AG09309 (cell line): ENCODE data around the gene ABL2.
"Not testable (repeated sequence)": the region's sequence is repeated elsewhere in the genome, so short reads cannot be mapped to it uniquely, and the experiment has no call there.

Source experiments
- DNase-seq: peaks from one replicate; pipeline ENCODE4 v3.0.0-alpha.2; 2010; ENCODE audit warnings: low read depth
- H3K4me3 ChIP-seq: 2 replicates; pipeline ENCODE4 v1.5.1; 2011; ENCODE audit warnings: mild to moderate bottlenecking, low read depth, low read length, moderate library complexity; ENCODE audit not compliant: control insufficient read depth
- CTCF ChIP-seq: IDR thresholded peaks from 2 replicates; pipeline ENCODE4 v1.5.1; 2011; ENCODE audit warnings: mild to moderate bottlenecking, low read depth, low read length, inconsistent platforms; ENCODE audit not compliant: insufficient read depth, control insufficient read depth; ENCODE audit errors: missing control alignments

The ABL2 gene

GRCh38 chr1:179141592-179142251 is 87.8 kb downstream of the ABL2 start:
- TF ChIP-seq CTCF, result no peak
- H3K4me3 ChIP-seq, result peak overlapping the region; percentile 58
- DNase-seq, result peak; percentile 53

DNA sequence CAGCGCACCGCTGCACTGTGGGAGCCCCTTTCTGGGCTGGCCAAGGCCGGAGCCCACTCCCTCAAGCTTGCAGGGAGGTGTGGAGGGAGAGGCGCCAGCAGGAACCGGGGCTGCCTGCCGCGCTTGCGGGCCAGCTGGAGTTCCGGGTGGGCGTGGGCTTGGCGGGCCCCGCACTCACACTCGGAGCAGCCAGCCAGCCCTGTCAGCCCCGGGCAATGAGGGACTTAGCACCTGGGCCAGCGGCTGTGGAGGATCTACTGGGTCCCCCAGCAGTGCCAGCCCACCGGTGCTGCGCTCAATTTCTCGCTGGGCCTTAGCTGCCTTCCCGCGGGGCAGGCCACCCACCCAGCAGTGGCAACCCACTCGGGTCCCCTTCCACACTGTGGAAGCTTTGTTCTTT is 90.7 kb downstream of the ABL2 start:
- H3K4me3 ChIP-seq, DNase-seq: not testable (repeated sequence)

DNA sequence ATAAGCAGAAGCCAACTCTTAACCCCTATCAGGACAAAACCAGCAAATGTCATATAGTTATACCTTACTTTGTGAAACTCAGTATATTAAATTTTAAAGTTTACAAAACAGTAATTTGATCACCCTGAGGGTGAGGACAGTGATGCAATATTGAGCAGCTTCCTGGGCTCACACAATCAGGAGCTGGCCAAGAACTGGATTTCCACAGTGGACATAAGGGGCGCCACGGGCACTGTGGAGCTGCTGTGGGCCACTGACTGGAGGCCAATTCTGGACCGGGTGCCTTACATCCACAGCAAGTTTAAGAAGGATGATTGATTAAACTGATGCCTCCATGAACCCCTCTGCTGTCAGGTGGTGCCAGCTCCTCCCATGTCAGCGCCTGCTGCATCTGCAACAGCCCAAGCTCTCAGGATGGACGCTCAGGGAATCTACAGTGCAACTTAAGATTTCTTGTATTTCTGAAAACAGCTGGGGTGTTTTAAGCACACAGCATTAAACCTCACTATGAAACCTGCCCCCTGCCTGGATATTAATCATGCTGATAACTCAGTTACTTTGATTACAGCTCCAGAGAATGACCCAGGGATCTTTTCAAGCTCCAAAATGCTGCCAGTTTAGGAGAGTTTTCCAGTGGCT is 91.7 kb downstream of the ABL2 start:
- no peak for DNase-seq
- TF ChIP-seq CTCF, result no peak
- no peak overlapping the region for H3K4me3 ChIP-seq

- H3K4me3 ChIP-seq, DNase-seq: not testable (repeated sequence)
Observed at GRCh38 chr1:179135707-179136106, 93.8 kb downstream of the ABL2 start.

- DNase-seq, result not testable (repeated sequence)
Observed at GRCh38 chr1:179135168-179135567, 94.3 kb downstream of the ABL2 start.

DNA sequence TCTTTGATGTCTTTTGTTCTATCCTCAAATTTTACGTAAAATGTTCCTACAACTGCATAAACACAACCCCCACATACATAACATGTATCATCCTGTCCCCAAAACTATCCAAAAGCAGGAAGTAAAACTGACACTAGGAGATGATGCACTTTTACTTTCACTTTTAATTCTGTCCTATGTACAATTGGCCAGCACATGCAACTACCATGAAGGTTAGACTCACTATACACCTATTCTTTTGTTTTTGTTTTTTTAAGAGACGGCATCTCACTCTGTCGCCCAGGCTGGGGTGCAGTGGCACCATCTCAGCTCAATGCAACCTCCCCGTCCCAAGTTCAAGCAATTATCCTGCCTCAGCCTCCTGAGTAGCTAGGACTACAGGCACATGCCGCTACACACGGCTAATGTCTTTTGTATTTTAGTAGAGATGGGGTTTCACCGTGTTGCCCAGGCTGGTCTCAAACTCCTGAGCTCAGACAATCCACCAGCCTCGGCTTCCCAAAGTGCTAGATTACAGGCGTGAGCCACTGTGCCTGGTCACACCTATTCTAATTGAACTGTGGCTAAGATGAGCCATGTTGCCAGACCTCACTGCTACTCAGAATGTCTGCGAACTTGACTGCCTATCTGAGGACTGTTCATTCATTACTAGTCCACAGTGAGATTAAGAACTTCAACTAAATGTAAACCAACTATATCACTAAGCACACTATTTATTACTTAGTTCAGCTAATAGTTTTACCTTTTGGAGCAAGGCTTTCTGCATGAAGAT is 99.6 kb downstream of the ABL2 start:
- no peak for DNase-seq
- no peak overlapping the region for H3K4me3 ChIP-seq
- no peak for TF ChIP-seq CTCF

More at GRCh38 chr1:179135168-179135567, 94.3 kb downstream of the ABL2 start:
- not testable (repeated sequence) for H3K4me3 ChIP-seq

- TF ChIP-seq CTCF, result no peak
- no peak overlapping the region for H3K4me3 ChIP-seq
- DNase-seq, result no peak
Observed at GRCh38 chr1:179128520-179128919, 101.0 kb downstream of the ABL2 start.

DNA sequence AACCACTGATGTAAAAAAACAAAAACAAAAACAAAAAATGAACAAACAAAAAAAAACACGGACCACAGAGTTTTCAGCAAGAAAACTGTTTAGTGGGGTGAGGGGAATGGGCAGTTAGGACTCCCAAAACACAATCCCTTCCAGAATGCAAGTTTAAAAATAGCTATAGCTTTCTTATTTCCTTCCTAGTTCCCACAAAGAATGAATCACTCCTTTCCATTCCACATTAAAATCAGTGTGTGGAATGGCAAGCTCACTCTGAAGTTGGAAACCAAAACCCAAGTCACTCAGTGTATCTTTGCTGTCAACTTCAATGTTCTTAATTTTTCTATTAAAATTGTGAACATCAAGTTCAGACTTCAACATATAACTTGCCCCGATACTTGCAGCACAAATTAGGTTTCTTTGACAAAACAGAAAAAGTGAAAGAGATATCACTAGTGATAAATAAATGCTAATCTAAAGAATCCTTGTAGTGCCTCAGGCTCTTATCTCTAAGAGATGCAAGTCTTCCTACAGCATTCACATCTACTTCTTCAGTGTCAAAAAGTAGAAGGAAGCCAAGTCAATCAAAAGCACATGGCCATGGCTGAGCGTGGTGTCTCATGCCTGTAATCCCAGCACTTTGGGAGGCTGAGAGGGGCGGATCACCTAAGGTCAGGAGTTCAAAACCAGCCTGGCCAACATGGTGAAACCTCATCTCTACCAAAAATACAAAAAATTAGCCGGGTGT is 102.1 kb downstream of the ABL2 start:
- no peak for DNase-seq
- no peak for TF ChIP-seq CTCF
- no peak overlapping the region for H3K4me3 ChIP-seq
